GM12892 (cell line): Measurements from ENCODE around the gene RAB4B.
A peak's percentile ranks its signal among the peaks of the same experiment; 100 is the strongest.

Source experiments
- DNase-seq: peaks from one replicate; pipeline ENCODE4 v3.0.0; 2011; ENCODE audit not compliant: insufficient read length
- FAIRE-seq: peaks from 2 replicates; lab custom pipeline; 2011; peaks lifted over from hg19 to GRCh38; lab: Jason Lieb, UNC
- POLR2A ChIP-seq: IDR thresholded peaks from 2 replicates; pipeline ENCODE4 v1.6.1; 2011; ENCODE audit warnings: low read depth, low read length, control low read depth
- POLR2AphosphoS5 ChIP-seq: IDR thresholded peaks from 2 replicates; pipeline ENCODE4 v1.6.1; 2011; ENCODE audit warnings: low read depth, low read length, control low read depth
- TAF1 ChIP-seq: IDR thresholded peaks from 2 replicates; pipeline ENCODE4 v1.6.1; 2011; ENCODE audit warnings: low read depth, mild to moderate bottlenecking, control low read depth, low read length, borderline replicate concordance

RAB4B gene

GRCh38 chr19:40786060-40787037 is 8.3 kb downstream of the RAB4B start:
- DNase-seq, result no peak
- FAIRE-seq, result no peak
- TF ChIP-seq POLR2A (no peak), TAF1 (no peak), POLR2AphosphoS5 (no peak)

- DNase-seq, result no peak
- no peak for FAIRE-seq
These were observed 13.3 kb downstream of the RAB4B start for GRCh38 chr19:40791349-40791748.

GRCh38 chr19:40791996-40792395 is 13.9 kb downstream of the RAB4B start:
- TF ChIP-seq POLR2AphosphoS5 (no peak), POLR2A (no peak), TAF1 (no peak)
- DNase-seq, result no peak
- no peak for FAIRE-seq

More at GRCh38 chr19:40791349-40791748, 13.3 kb downstream of the RAB4B start:
- no peak for TF ChIP-seq TAF1
- TF ChIP-seq POLR2A, result no peak
- TF ChIP-seq POLR2AphosphoS5, result no peak

GRCh38 chr19:40797166-40797962 is 19.3 kb downstream of the RAB4B start:
- TF ChIP-seq TAF1, result no peak
- TF ChIP-seq POLR2AphosphoS5, result no peak
- no peak for TF ChIP-seq POLR2A
- FAIRE-seq, result peak; percentile 78
- DNase-seq, result no peak

GRCh38 chr19:40797963-40798682 is 20.1 kb downstream of the RAB4B start:
- TF ChIP-seq POLR2AphosphoS5 (no peak), TAF1 (0 out of 2 replicates have a peak, but pooled peaks have one; percentile 20), POLR2A (peak; percentile 56)
- DNase-seq (peak; percentile 85), FAIRE-seq (peak; percentile 82)

GRCh38 chr19:40798683-40799557 is 20.9 kb downstream of the RAB4B start, which contains the start of gene EGLN2:
Gene EGLN2, plus strand, starts transcription at chr19:40799191. Its CDS starts 1,382 bp downstream, at chr19:40800573.
- TF ChIP-seq TAF1, result no peak
- peak; percentile 38; the same call in 1 of the 2 replicates for TF ChIP-seq POLR2A
- FAIRE-seq (peak; percentile 99), DNase-seq (peak; percentile 85)

- FAIRE-seq (no peak), DNase-seq (no peak)
- TF ChIP-seq POLR2A (peak; percentile 17; the same call in 1 of the 2 replicates), POLR2AphosphoS5 (no peak)
These were observed 21.7 kb downstream of the RAB4B start for GRCh38 chr19:40799558-40800338.

GRCh38 chr19:40800339-40800996 is 22.4 kb downstream of the RAB4B start:
- TF ChIP-seq POLR2AphosphoS5 (no peak), POLR2A (no peak), TAF1 (no peak)
- FAIRE-seq, result no peak
- no peak for DNase-seq

- TF ChIP-seq TAF1 (no peak), POLR2AphosphoS5 (no peak), POLR2A (no peak)
- DNase-seq (no peak), FAIRE-seq (no peak)
These were observed 22.9 kb downstream of the RAB4B start for GRCh38 chr19:40800997-40801377.
